ENCODE results near the gene EPS8L2. TPM values are rescaled to one million over a fixed set of nuclear protein-coding genes. Genes with fewer than 3 reads are reported as not detected.
A peak's percentile ranks its signal among the peaks of the same experiment; 100 is the strongest.

The EPS8L2 gene
- total and polyA plus RNA-seq, 2 of the 13 experiments (the other 11 are each of a cell fraction or from before 2014, with no cell fraction given) = 89.3 to 416 TPM

DNA sequence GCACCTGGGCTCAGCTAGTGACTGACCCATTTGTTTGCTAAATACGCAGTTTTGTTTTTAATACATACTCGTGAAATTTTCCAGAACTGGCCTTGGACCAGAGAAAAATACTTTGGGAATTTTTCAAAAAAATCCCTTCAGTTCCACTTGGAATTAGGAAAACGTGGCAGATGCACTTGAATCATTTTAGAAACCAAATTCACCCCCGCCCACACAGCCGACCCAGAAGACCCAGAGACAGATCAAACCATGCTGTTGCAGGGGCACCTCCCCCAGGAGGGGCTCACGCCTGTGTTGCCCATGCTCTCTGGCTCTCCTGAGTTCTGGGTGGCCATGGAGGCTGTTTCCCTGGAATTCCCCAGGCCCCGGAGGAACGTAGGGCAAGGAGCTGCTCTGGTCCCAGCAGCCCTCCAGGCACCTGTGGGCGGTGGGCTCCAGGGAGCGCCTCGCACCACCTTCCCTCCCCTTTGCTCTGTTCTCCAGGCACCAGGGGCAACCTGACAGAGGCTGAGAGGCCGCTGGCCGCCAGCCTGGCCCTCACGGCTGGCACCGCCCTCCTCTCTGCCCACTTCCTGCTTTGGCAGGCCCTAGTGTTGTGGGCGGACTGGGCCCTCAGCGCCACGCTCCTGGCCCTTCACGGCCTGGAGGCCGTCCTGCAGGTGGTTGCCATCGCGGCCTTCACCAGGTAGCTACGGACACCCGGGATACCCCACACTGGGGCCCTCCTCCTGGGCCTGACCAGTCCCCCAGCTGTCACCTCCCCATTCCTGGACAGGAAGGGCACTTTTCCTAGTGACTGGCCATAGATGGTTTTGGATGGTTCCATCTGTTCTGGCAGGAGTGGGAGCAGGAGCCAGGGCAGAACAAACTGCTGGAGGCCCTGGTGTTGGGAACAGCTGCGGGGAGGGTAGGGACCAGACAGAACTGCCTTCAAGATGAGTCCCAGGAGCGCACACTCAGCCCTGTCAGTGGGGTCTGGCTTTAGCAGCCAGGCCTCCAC lies 3.3 kb upstream of the EPS8L2 start (continued):
- TF ChIP-seq NONO (IDR thresholded peaks at IDR 0.05) (no peak), NONO (CRISPR knock-in tag; conservative IDR thresholded peaks at IDR 0.05) (0 out of 2 replicates have a peak, but pooled peaks have one; percentile 34), SIN3A (IDR thresholded peaks at IDR 0.05; ENCODE audit: borderline replicate concordance, low read depth, low read length) (no peak), ZBTB33 (CRISPR knock-in tag; IDR thresholded peaks at IDR 0.05) (peak; percentile 95), YEATS2 (CRISPR knock-in tag; IDR thresholded peaks at IDR 0.05; ENCODE audit: borderline replicate concordance) (no peak), ZNF160 (CRISPR knock-in tag; IDR thresholded peaks at IDR 0.05) (no peak), GPN1 (CRISPR knock-in tag; IDR thresholded peaks at IDR 0.05; ENCODE audit: borderline replicate concordance) (no peak), CEBPB (IDR thresholded peaks at IDR 0.05; ENCODE audit: borderline replicate concordance, low read depth, low read length) (no peak), MAFK (conservative IDR thresholded peaks at IDR 0.05 in 1 of 2, IDR thresholded peaks at IDR 0.05 in 1 of 2; ENCODE audit: low read length in 2 of 2) (no peak), ZFP36 (IDR thresholded peaks at IDR 0.05; ENCODE audit: borderline replicate concordance, low read depth, low read length, partially characterized antibody) (no peak), PTBP1 (IDR thresholded peaks at IDR 0.05; ENCODE audit: low read depth, low read length, poor library complexity, severe bottlenecking) (no peak), SMARCE1 (IDR thresholded peaks at IDR 0.05; ENCODE audit: borderline replicate concordance) (no peak), ZNF615 (CRISPR knock-in tag; IDR thresholded peaks at IDR 0.05; ENCODE audit: borderline replicate concordance) (no peak), ZNF44 (CRISPR knock-in tag; IDR thresholded peaks at IDR 0.05) (no peak), REST (IDR thresholded peaks at IDR 0.05; ENCODE audit: borderline replicate concordance in 1 of 2, low read depth in 1 of 2, low read length in 2 of 2) (no peak), MLX (CRISPR knock-in tag; IDR thresholded peaks at IDR 0.05) (no peak), ZNF235 (CRISPR knock-in tag; IDR thresholded peaks at IDR 0.05; ENCODE audit: borderline replicate concordance) (0 out of 2 replicates have a peak, but pooled peaks have one; percentile 23), POLR2G (IDR thresholded peaks at IDR 0.05; ENCODE audit: low read depth, low read length) (0 out of 2 replicates have a peak, but pooled peaks have one; percentile 33), RBM22 (optimal IDR thresholded peaks at IDR 0.05; ENCODE audit: low read length) (peak; percentile 57), ATF6 (CRISPR knock-in tag; conservative IDR thresholded peaks at IDR 0.05) (no peak)

All from HepG2 (cell line).